Muscle of leg (tissue), 11 donors: ENCODE data around the gene SPAM1. TPM values are rescaled to one million over a fixed set of nuclear protein-coding genes. Genes with fewer than 3 reads are reported as not detected.

Source experiments
- DNase-seq: peaks from one replicate; pipeline ENCODE4 v3.0.0; 2013
- H3K27ac ChIP-seq: one replicate; pipeline ENCODE4 v1.5.1; 2013; ENCODE audit warnings: mild to moderate bottlenecking, low read length, control low read depth
- H3K27me3 ChIP-seq: one replicate; pipeline ENCODE4 v1.6.1; 2013; ENCODE audit warnings: low read length; ENCODE audit not compliant: control insufficient read depth, insufficient read depth
- H3K36me3 ChIP-seq: one replicate; pipeline ENCODE4 v1.6.1; 2013; ENCODE audit warnings: low read length; ENCODE audit not compliant: control insufficient read depth, insufficient read depth
- H3K4me1 ChIP-seq: one replicate; pipeline ENCODE4 v1.6.1; 2013; ENCODE audit warnings: low read length; ENCODE audit not compliant: control insufficient read depth, insufficient read depth
- H3K4me3 ChIP-seq: one replicate; pipeline ENCODE4 v1.5.1; 2013; ENCODE audit warnings: low read length, control low read depth
- H3K9me3 ChIP-seq: replicated peaks from 2 replicates; pipeline ENCODE4 v1.6.1; 2013; ENCODE audit warnings: low read depth, low read length; ENCODE audit not compliant: control insufficient read depth
- WGBS: methylation state at CpG from one replicate; pipeline ENCODE4 v1.1.5; 2013; ENCODE audit warnings: missing lambda C conversion rate; ENCODE audit not compliant: insufficient coverage; 5-methylcytosine and 5-hydroxymethylcytosine counted together
- polyA plus RNA-seq, 8 donors: library from polyadenylated mRNA; unstranded; fragments of 120-200 nt; gene quantifications; one replicate each; pipeline versions ENCODE4 v1.2.1 to v1.2.3, GENCODE V29; 2013; ENCODE audit warnings: inconsistent platforms in 1 of 8, low replicate concordance in 1 of 8; ENCODE audit not compliant: insufficient read length in 8 of 8, insufficient read depth in 1 of 8
- total RNA-seq: library from RNA; stranded (reverse); fragments of 120-200 nt; gene quantifications from one replicate; pipeline ENCODE4 v1.2.4, GENCODE V29; 2013

Gene SPAM1
- total and polyA plus RNA-seq, 9 donors: not detected

GRCh38 chr7:123945938-123946337 lies 20.9 kb downstream of the SPAM1 start:
- Histone ChIP-seq H3K9me3 (no peaks in the 10 kb centered on the region), H3K4me3 (no peak overlapping the region), H3K27me3 (no peaks in the 10 kb centered on the region), H3K36me3 (no peaks in the 10 kb centered on the region), H3K4me1 (no peaks in the 10 kb centered on the region), H3K27ac (no peak overlapping the region)
- no peak for DNase-seq
- 50% methylated on average over 1 of the region's 1 CpG for WGBS

GRCh38 chr7:123948136-123948535 lies 23.1 kb downstream of the SPAM1 start:
- H3K9me3 ChIP-seq: no peaks in the 10 kb centered on the region
- H3K27ac ChIP-seq: no peak overlapping the region
- no peak for DNase-seq
- H3K4me3 ChIP-seq: no peak overlapping the region
- H3K4me1 ChIP-seq: no peaks in the 10 kb centered on the region
- H3K36me3 ChIP-seq: no peaks in the 10 kb centered on the region
- no peaks in the 10 kb centered on the region for H3K27me3 ChIP-seq
- WGBS: no CpG with 5 or more reads among the region's 4 CpGs

- no peaks in the 10 kb centered on the region for H3K4me1 ChIP-seq
- no peak overlapping the region for H3K27ac ChIP-seq
- no peak for DNase-seq
- no peaks in the 10 kb centered on the region for H3K36me3 ChIP-seq
- 60% methylated on average over 1 of the region's 4 CpGs for WGBS
- no peaks in the 10 kb centered on the region for H3K27me3 ChIP-seq
- no peaks in the 10 kb centered on the region for H3K9me3 ChIP-seq
- no peak overlapping the region for H3K4me3 ChIP-seq
Observed at GRCh38 chr7:123958186-123958703, 33.2 kb downstream of the SPAM1 start.

GRCh38 chr7:123961771-123962170 lies 36.7 kb downstream of the SPAM1 start:
- no peak overlapping the region for H3K27ac ChIP-seq
- H3K4me3 ChIP-seq: no peak overlapping the region
- no peaks in the 10 kb centered on the region for H3K4me1 ChIP-seq
- no CpG with 5 or more reads among the region's 6 CpGs for WGBS
- H3K36me3 ChIP-seq: no peaks in the 10 kb centered on the region
- no peaks in the 10 kb centered on the region for H3K27me3 ChIP-seq
- no peaks in the 10 kb centered on the region for H3K9me3 ChIP-seq
- DNase-seq: no peak

- Histone ChIP-seq H3K27ac (no peak overlapping the region), H3K9me3 (no peaks in the 10 kb centered on the region), H3K36me3 (no peaks in the 10 kb centered on the region), H3K27me3 (no peaks in the 10 kb centered on the region), H3K4me1 (no peaks in the 10 kb centered on the region), H3K4me3 (no peak overlapping the region)
- WGBS: no CpG with 5 or more reads among the region's 4 CpGs
- DNase-seq: no peak
Observed at GRCh38 chr7:123966936-123967335, 41.9 kb downstream of the SPAM1 start.

GRCh38 chr7:123972045-123972444 lies 47.0 kb downstream of the SPAM1 start:
- H3K4me1 ChIP-seq: no peaks in the 10 kb centered on the region

GRCh38 chr7:123972831-123973230 lies 47.8 kb downstream of the SPAM1 start:
- Histone ChIP-seq H3K27ac (no peak overlapping the region), H3K4me3 (no peak overlapping the region), H3K9me3 (no peaks in the 10 kb centered on the region), H3K4me1 (no peaks in the 10 kb centered on the region), H3K36me3 (no peaks in the 10 kb centered on the region), H3K27me3 (no peaks in the 10 kb centered on the region)
- DNase-seq: no peak
- WGBS: no CpG with 5 or more reads among the region's 1 CpG

More at GRCh38 chr7:123972045-123972444, 47.0 kb downstream of the SPAM1 start:
- DNase-seq: no peak
- WGBS: no CpG with 5 or more reads among the region's 1 CpG
- H3K27ac ChIP-seq: no peak overlapping the region
- H3K9me3 ChIP-seq: no peaks in the 10 kb centered on the region
- H3K4me3 ChIP-seq: no peak overlapping the region
- H3K36me3 ChIP-seq: no peaks in the 10 kb centered on the region
- H3K27me3 ChIP-seq: no peaks in the 10 kb centered on the region

GRCh38 chr7:123974326-123974908 lies 49.4 kb downstream of the SPAM1 start:
- Histone ChIP-seq H3K36me3 (no peaks in the 10 kb centered on the region), H3K4me3 (no peak overlapping the region), H3K4me1 (no peaks in the 10 kb centered on the region), H3K27me3 (no peaks in the 10 kb centered on the region), H3K9me3 (no peaks in the 10 kb centered on the region), H3K27ac (no peak overlapping the region)
- DNase-seq: no peak
- 56% methylated on average over 2 of the region's 7 CpGs for WGBS

GRCh38 chr7:123975084-123975483 lies 50.0 kb downstream of the SPAM1 start:
- no peak overlapping the region for H3K27ac ChIP-seq
- H3K27me3 ChIP-seq: no peaks in the 10 kb centered on the region
- no peak for DNase-seq
- no peak overlapping the region for H3K4me3 ChIP-seq
- no peaks in the 10 kb centered on the region for H3K36me3 ChIP-seq
- no peaks in the 10 kb centered on the region for H3K4me1 ChIP-seq
- no peaks in the 10 kb centered on the region for H3K9me3 ChIP-seq

GRCh38 chr7:123977081-123977480 lies 52.0 kb downstream of the SPAM1 start:
- Histone ChIP-seq H3K4me1 (no peaks in the 10 kb centered on the region), H3K9me3 (no peaks in the 10 kb centered on the region), H3K36me3 (no peaks in the 10 kb centered on the region), H3K27ac (no peak overlapping the region), H3K4me3 (no peak overlapping the region), H3K27me3 (no peaks in the 10 kb centered on the region)
- DNase-seq: no peak

- Histone ChIP-seq H3K4me1 (no peaks in the 10 kb centered on the region), H3K27me3 (no peaks in the 10 kb centered on the region), H3K36me3 (no peaks in the 10 kb centered on the region), H3K27ac (no peak overlapping the region), H3K9me3 (no peaks in the 10 kb centered on the region), H3K4me3 (no peak overlapping the region)
- no peak for DNase-seq
Observed at GRCh38 chr7:123979876-123980275, 54.8 kb downstream of the SPAM1 start.
